OCI-LY3 (cell line): ENCODE measurements around the gene HMGB3.

Experiments used
- EZH2phosphoT487 ChIP-seq: fragments of 200-600 bp; shearing (Covaris generic); IDR thresholded peaks from 2 replicates; pipeline ENCODE4 v1.6.1; 2018; ENCODE audit warnings: antibody characterized with exemption, mixed run types, low read depth
- TF ChIP-seq, protein P1 (sequence below): fragments of 200-600, 300-600 bp; sonication (generic); IDR thresholded peaks from 2 replicates; pipeline ENCODE4 v1.5.1; 2014; ENCODE audit warnings: antibody characterized with exemption, low read length, low read depth

DNA sequence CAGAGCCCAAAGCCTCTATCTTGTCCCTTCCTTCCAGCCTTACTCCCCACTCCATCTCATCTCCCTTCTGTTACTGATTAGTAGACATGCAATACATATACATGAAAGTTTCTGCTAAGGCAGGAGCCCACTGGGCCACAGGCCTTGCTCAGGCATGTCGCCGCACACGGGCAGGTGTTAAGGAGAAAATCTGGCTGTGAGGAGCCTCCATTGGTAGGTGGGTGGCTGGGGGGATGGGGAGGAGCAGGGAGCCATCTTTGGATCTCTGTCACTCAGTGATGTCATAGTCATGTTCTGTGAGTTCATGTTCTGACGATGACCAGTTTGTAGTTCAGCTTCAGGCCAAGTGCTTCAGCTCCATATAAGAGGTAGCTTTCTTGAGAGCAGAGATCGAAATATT, 2.9 kb upstream of the HMGB3 start:
- TF ChIP-seq, protein P1, sequence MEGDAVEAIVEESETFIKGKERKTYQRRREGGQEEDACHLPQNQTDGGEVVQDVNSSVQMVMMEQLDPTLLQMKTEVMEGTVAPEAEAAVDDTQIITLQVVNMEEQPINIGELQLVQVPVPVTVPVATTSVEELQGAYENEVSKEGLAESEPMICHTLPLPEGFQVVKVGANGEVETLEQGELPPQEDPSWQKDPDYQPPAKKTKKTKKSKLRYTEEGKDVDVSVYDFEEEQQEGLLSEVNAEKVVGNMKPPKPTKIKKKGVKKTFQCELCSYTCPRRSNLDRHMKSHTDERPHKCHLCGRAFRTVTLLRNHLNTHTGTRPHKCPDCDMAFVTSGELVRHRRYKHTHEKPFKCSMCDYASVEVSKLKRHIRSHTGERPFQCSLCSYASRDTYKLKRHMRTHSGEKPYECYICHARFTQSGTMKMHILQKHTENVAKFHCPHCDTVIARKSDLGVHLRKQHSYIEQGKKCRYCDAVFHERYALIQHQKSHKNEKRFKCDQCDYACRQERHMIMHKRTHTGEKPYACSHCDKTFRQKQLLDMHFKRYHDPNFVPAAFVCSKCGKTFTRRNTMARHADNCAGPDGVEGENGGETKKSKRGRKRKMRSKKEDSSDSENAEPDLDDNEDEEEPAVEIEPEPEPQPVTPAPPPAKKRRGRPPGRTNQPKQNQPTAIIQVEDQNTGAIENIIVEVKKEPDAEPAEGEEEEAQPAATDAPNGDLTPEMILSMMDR = no peak
- no peak for TF ChIP-seq EZH2phosphoT487
